Measurements from ENCODE around the gene PPP2R5B. TPM values are rescaled to one million over a fixed set of nuclear protein-coding genes. Genes with fewer than 3 reads are reported as not detected.
A peak's percentile ranks its signal among the peaks of the same experiment; 100 is the strongest.

Gene PPP2R5B
- 10 to 100 TPM in 1 of 2 donors, 1 to 10 TPM in 1; 2.8 to 29.9 TPM for total RNA-seq

GRCh38 chr11:64923944-64924909 lies at the start of gene PPP2R5B:
Gene PPP2R5B (plus strand): TSS chr11:64924689. CDS start chr11:64925735, 1,046 bp downstream.
- Mint-ChIP-seq H3K9me3 (no peaks in the 10 kb centered on the region), H3K27ac (peak within 1 kb of the TSS; percentile 70 to 99), H3K36me3 (no peaks in the 10 kb centered on the region)
- ATAC-seq (peak; percentile 90 to 94), DNase-seq (ENCODE audit: low spot score in 2 of 2) (peak; percentile 81 to 88)

- no peak for DNase-seq (ENCODE audit: low spot score in 2 of 2)
- H3K27ac Mint-ChIP-seq: peak overlapping the region; percentile 36 to 87
- H3K36me3 Mint-ChIP-seq: peaks cover 52 to 55% of the 10 kb centered on the region in 2 donors
- ATAC-seq: no peak
- no peaks in the 10 kb centered on the region for H3K9me3 Mint-ChIP-seq
These were observed 48.9 kb upstream of the PPP2R5B start for GRCh38 chr11:64875369-64876228.

- DNase-seq (ENCODE audit: low spot score in 2 of 2): no peak
- ATAC-seq: peak; percentile 10 to 38
- H3K36me3 Mint-ChIP-seq: peaks cover 49 to 52% of the 10 kb centered on the region in 2 donors
These were observed 48.2 kb upstream of the PPP2R5B start for GRCh38 chr11:64876229-64876750.

GRCh38 chr11:64876835-64877341 lies 47.6 kb upstream of the PPP2R5B start:
- no peak for DNase-seq (ENCODE audit: low spot score in 2 of 2)
- Mint-ChIP-seq H3K36me3 (peaks cover 44 to 48% of the 10 kb centered on the region in 2 donors), H3K9me3 (no peaks in the 10 kb centered on the region), H3K27ac (peak overlapping the region; percentile 87 to 97)
- no peak for ATAC-seq

More at GRCh38 chr11:64876229-64876750, 48.2 kb upstream of the PPP2R5B start:
- no peaks in the 10 kb centered on the region for H3K9me3 Mint-ChIP-seq
- peak overlapping the region; percentile 77 to 87 for H3K27ac Mint-ChIP-seq

GRCh38 chr11:64877390-64878222 lies 46.9 kb upstream of the PPP2R5B start:
- H3K36me3 Mint-ChIP-seq: peaks cover 43 to 45% of the 10 kb centered on the region in 2 donors
- no peaks in the 10 kb centered on the region for H3K9me3 Mint-ChIP-seq
- peak in 1 of 2 donors; percentile 76 for DNase-seq (ENCODE audit: low spot score in 2 of 2)
- peak; percentile 8 to 38 for ATAC-seq
- peak overlapping the region; percentile 87 to 97 for H3K27ac Mint-ChIP-seq

GRCh38 chr11:64878223-64878493 lies 46.3 kb upstream of the PPP2R5B start:
- ATAC-seq (no peak), DNase-seq (ENCODE audit: low spot score in 2 of 2) (no peak)
- Mint-ChIP-seq H3K9me3 (no peaks in the 10 kb centered on the region), H3K27ac (peak overlapping the region; percentile 87 to 97), H3K36me3 (peaks cover 38 to 40% of the 10 kb centered on the region in 2 donors)

GRCh38 chr11:64878494-64879243 lies 45.8 kb upstream of the PPP2R5B start, which contains the start of gene EHD1:
Gene EHD1 (minus strand): TSS chr11:64878621. CDS start chr11:64878464, 157 bp downstream.
- DNase-seq (ENCODE audit: low spot score in 2 of 2): peak; percentile 99
- ATAC-seq: peak; percentile 76 to 79
- peak within 1 kb of the TSS; percentile 87 to 97 for H3K27ac Mint-ChIP-seq
- H3K36me3 Mint-ChIP-seq: peaks cover 38 to 40% of the 10 kb centered on the region in 2 donors
- H3K9me3 Mint-ChIP-seq: no peaks in the 10 kb centered on the region

GRCh38 chr11:64879244-64879900 lies 45.1 kb upstream of the PPP2R5B start:
- DNase-seq (ENCODE audit: low spot score in 2 of 2): no peak
- H3K36me3 Mint-ChIP-seq: peaks cover 34 to 37% of the 10 kb centered on the region in 2 donors
- no peaks in the 10 kb centered on the region for H3K9me3 Mint-ChIP-seq
- H3K27ac Mint-ChIP-seq: peak overlapping the region; percentile 87 to 94
- no peak for ATAC-seq

GRCh38 chr11:64880240-64881001 lies 44.1 kb upstream of the PPP2R5B start:
- Mint-ChIP-seq H3K27ac (peak overlapping the region; percentile 87 to 94), H3K9me3 (no peaks in the 10 kb centered on the region), H3K36me3 (peaks cover 23 to 27% of the 10 kb centered on the region in 2 donors)
- ATAC-seq: no peak
- no peak for DNase-seq (ENCODE audit: low spot score in 2 of 2)

GRCh38 chr11:64881476-64881875 lies 43.0 kb upstream of the PPP2R5B start:
- no peaks in the 10 kb centered on the region for H3K9me3 Mint-ChIP-seq
- peak overlapping the region; percentile 77 to 87 for H3K27ac Mint-ChIP-seq
- H3K36me3 Mint-ChIP-seq: peaks cover 13 to 16% of the 10 kb centered on the region in 2 donors
- no peak for ATAC-seq
- DNase-seq (ENCODE audit: low spot score in 2 of 2): no peak

- H3K27ac Mint-ChIP-seq: no peak overlapping the region
- H3K9me3 Mint-ChIP-seq: no peaks in the 10 kb centered on the region
- DNase-seq (ENCODE audit: low spot score in 2 of 2): no peak
- H3K36me3 Mint-ChIP-seq: peaks cover 5 to 9% of the 10 kb centered on the region in 2 donors
- no peak for ATAC-seq
These were observed 42.2 kb upstream of the PPP2R5B start for GRCh38 chr11:64882243-64882642.

- no peaks in the 10 kb centered on the region for H3K36me3 Mint-ChIP-seq
- ATAC-seq: no peak
- no peak for DNase-seq (ENCODE audit: low spot score in 2 of 2)
- H3K9me3 Mint-ChIP-seq: no peaks in the 10 kb centered on the region
- H3K27ac Mint-ChIP-seq: no peak overlapping the region
These were observed 40.9 kb upstream of the PPP2R5B start for GRCh38 chr11:64883575-64883974.

- Mint-ChIP-seq H3K9me3 (no peaks in the 10 kb centered on the region), H3K27ac (peak overlapping the region in 1 of 2 donors; percentile 46), H3K36me3 (no peaks in the 10 kb centered on the region)
- ATAC-seq: no peak
- DNase-seq (ENCODE audit: low spot score in 2 of 2): no peak
These were observed 40.5 kb upstream of the PPP2R5B start for GRCh38 chr11:64884019-64884418.
